Measurements from ENCODE around the gene MT1F.

Gene MT1F

GRCh38 chr16:56637814-56638750, 19.7 kb upstream of the MT1F start, which contains the start of gene MT1A:
TSS of gene MT1A (plus strand) at chr16:56638666. CDS start at chr16:56638739, 73 bp downstream.
- intact Hi-C loops (cut with DNase I; ENCODE audit: low total_unique reads) = no loop called here
- H3K9me3 ChIP-seq = no peaks in the 10 kb centered on the region
- DNase-seq = peak; percentile 85 to 95
- H3K4me3 ChIP-seq = peak within 1 kb of the TSS; percentile 50 to 57
- H3K27me3 ChIP-seq = no peaks in the 10 kb centered on the region
- H3K36me3 ChIP-seq = no peaks in the 10 kb centered on the region
- H3K4me1 ChIP-seq = peaks cover 0 to 50% (median 31%) of the 10 kb centered on the region in 4 donors
- H3K27ac ChIP-seq = peak within 1 kb of the TSS; percentile 79 to 82
- TF ChIP-seq CTCF (IDR thresholded peaks at IDR 0.05) = no peak

- intact Hi-C loops (cut with DNase I; ENCODE audit: low total_unique reads) = no loop called here
- H3K4me3 ChIP-seq = peak overlapping the region in 1 of 2 donors; percentile 57
- peak overlapping the region; percentile 79 to 82 for H3K27ac ChIP-seq
- no peak for TF ChIP-seq CTCF (IDR thresholded peaks at IDR 0.05)
- no peaks in the 10 kb centered on the region for H3K27me3 ChIP-seq
- DNase-seq = no peak
- H3K9me3 ChIP-seq = no peaks in the 10 kb centered on the region
- H3K4me1 ChIP-seq = peaks cover 0 to 50% (median 34%) of the 10 kb centered on the region in 4 donors
- no peaks in the 10 kb centered on the region for H3K36me3 ChIP-seq
Measured at GRCh38 chr16:56639045-56639444, 18.7 kb upstream of the MT1F start.

GRCh38 chr16:56640076-56640475, 17.7 kb upstream of the MT1F start:
- no peaks in the 10 kb centered on the region for H3K27me3 ChIP-seq

GRCh38 chr16:56641166-56641565, 16.6 kb upstream of the MT1F start:
- H3K9me3 ChIP-seq = no peaks in the 10 kb centered on the region
- intact Hi-C loops (cut with DNase I; ENCODE audit: low total_unique reads) = loop anchor here (5.0 kb wide), 1 partner anchor 34 kb away; the partner anchor contains the start of gene MT2A
- peaks cover 0 to 31% (median 23%) of the 10 kb centered on the region in 4 donors for H3K4me1 ChIP-seq
- no peak for DNase-seq
- no peak overlapping the region for H3K4me3 ChIP-seq
- no peaks in the 10 kb centered on the region for H3K36me3 ChIP-seq
- no peaks in the 10 kb centered on the region for H3K27me3 ChIP-seq
- H3K27ac ChIP-seq = no peak overlapping the region
- TF ChIP-seq CTCF (IDR thresholded peaks at IDR 0.05) = no peak

More at GRCh38 chr16:56640076-56640475, 17.7 kb upstream of the MT1F start:
- DNase-seq = no peak
- no peaks in the 10 kb centered on the region for H3K36me3 ChIP-seq
- peaks cover 0 to 40% (median 29%) of the 10 kb centered on the region in 4 donors for H3K4me1 ChIP-seq
- no peak overlapping the region for H3K4me3 ChIP-seq
- TF ChIP-seq CTCF (IDR thresholded peaks at IDR 0.05) = no peak
- intact Hi-C loops (cut with DNase I; ENCODE audit: low total_unique reads) = loop anchor here (5.0 kb wide), 1 partner anchor 33 kb away; the partner anchor contains the start of gene MT2A
- H3K9me3 ChIP-seq = no peaks in the 10 kb centered on the region
- H3K27ac ChIP-seq = no peak overlapping the region

- H3K4me3 ChIP-seq = peak overlapping the region; percentile 39 to 50
- no peaks in the 10 kb centered on the region for H3K36me3 ChIP-seq
- DNase-seq = peak; percentile 76 to 94
- peak overlapping the region; percentile 58 to 81 for H3K27ac ChIP-seq
- no peaks in the 10 kb centered on the region for H3K9me3 ChIP-seq
- intact Hi-C loops (cut with DNase I; ENCODE audit: low total_unique reads) = loop anchor here (5.0 kb wide), 1 partner anchor 36 kb away; the partner anchor contains the start of gene MT2A
- peaks cover 0 to 24% (median 19%) of the 10 kb centered on the region in 4 donors for H3K4me1 ChIP-seq
- peak; percentile 52 to 63 for TF ChIP-seq CTCF (IDR thresholded peaks at IDR 0.05)
- peaks cover 0 to 7% of the 10 kb centered on the region in 2 donors for H3K27me3 ChIP-seq
Measured at GRCh38 chr16:56643080-56643778, 14.5 kb upstream of the MT1F start.

Data from tibial artery (tissue), 4 donors.